H9 (cell line): Measurements from ENCODE around the gene CYSTM1. TPM values are rescaled to one million over a fixed set of nuclear protein-coding genes. Genes with fewer than 3 reads are reported as not detected.

ENCODE experiments used
- DNase-seq: peaks from one replicate; pipeline ENCODE4 v3.0.0-alpha.2; 2017
- H2AFZ ChIP-seq: one replicate; pipeline ENCODE4 v1.6.1; 2013; ENCODE audit warnings: mild to moderate bottlenecking, low read length, control low read depth, moderate library complexity
- H2AK5ac ChIP-seq: 2 replicates; pipeline ENCODE4 v1.6.1; 2013; ENCODE audit warnings: low read length, control low read depth, mixed read lengths; ENCODE audit not compliant: insufficient read length
- H2BK120ac ChIP-seq: one replicate; pipeline ENCODE4 v1.6.1; 2013; ENCODE audit warnings: low read depth, mild to moderate bottlenecking, low read length, control low read depth, inconsistent platforms; ENCODE audit not compliant: poor library complexity, severe bottlenecking
- H2BK12ac ChIP-seq: 2 replicates; pipeline ENCODE4 v1.6.1; 2013; ENCODE audit warnings: low read length, control low read depth, mixed read lengths, low read depth; ENCODE audit not compliant: insufficient read length
- H2BK15ac ChIP-seq: 2 replicates; pipeline ENCODE4 v1.6.1; 2013; ENCODE audit warnings: low read depth, low read length, control low read depth
- H2BK20ac ChIP-seq: one replicate; pipeline ENCODE4 v1.6.1; 2013; ENCODE audit warnings: low read depth, mild to moderate bottlenecking, low read length, control low read depth, inconsistent platforms; ENCODE audit not compliant: poor library complexity, severe bottlenecking
- H2BK5ac ChIP-seq: 2 replicates; pipeline ENCODE4 v1.6.1; 2013; ENCODE audit warnings: low read length, control low read depth, mixed read lengths; ENCODE audit not compliant: insufficient read length
- H3K14ac ChIP-seq: 2 replicates; pipeline ENCODE4 v1.6.1; 2013; ENCODE audit warnings: low read length, control low read depth; ENCODE audit not compliant: insufficient read depth
- H3K18ac ChIP-seq: 2 replicates; pipeline ENCODE4 v1.6.1; 2013; ENCODE audit warnings: low read depth, mild to moderate bottlenecking, mixed read lengths, low read length, control low read depth; ENCODE audit not compliant: insufficient read length
- H3K23ac ChIP-seq: 2 replicates; pipeline ENCODE4 v1.6.1; 2013; ENCODE audit warnings: low read length, control low read depth, mixed read lengths, low read depth; ENCODE audit not compliant: insufficient read length
- H3K23me2 ChIP-seq: 2 replicates; pipeline ENCODE4 v1.6.1; 2013; ENCODE audit warnings: low read depth, mild to moderate bottlenecking, mixed read lengths, low read length, control low read depth; ENCODE audit not compliant: insufficient read length, poor library complexity, severe bottlenecking
- H3K27ac ChIP-seq: 2 replicates; pipeline ENCODE4 v1.5.1; 2013; ENCODE audit warnings: low read length, control low read depth, mixed read lengths, low read depth; ENCODE audit not compliant: insufficient read length
- H3K27me3 ChIP-seq: 2 replicates; pipeline ENCODE4 v1.6.1; 2013; ENCODE audit warnings: low read length, control low read depth, inconsistent platforms; ENCODE audit not compliant: insufficient read depth
- H3K4ac ChIP-seq: 2 replicates; pipeline ENCODE4 v1.6.1; 2013; ENCODE audit warnings: low read depth, mild to moderate bottlenecking, control low read depth, inconsistent platforms, low read length, moderate library complexity
- H3K4me1 ChIP-seq: 2 replicates; pipeline ENCODE4 v1.6.1; 2013; ENCODE audit warnings: low read length, control low read depth, inconsistent platforms; ENCODE audit not compliant: insufficient read depth
- H3K4me2 ChIP-seq: 2 replicates; pipeline ENCODE4 v1.6.1; 2013; ENCODE audit warnings: low read length, control low read depth, mixed read lengths; ENCODE audit not compliant: insufficient read length, insufficient read depth
- H3K56ac ChIP-seq: 2 replicates; pipeline ENCODE4 v1.6.1; 2013; ENCODE audit warnings: low read depth, mild to moderate bottlenecking, mixed read lengths, low read length, control low read depth; ENCODE audit not compliant: insufficient read length
- H3K79me1 ChIP-seq: 2 replicates; pipeline ENCODE4 v1.6.1; 2013; ENCODE audit warnings: low read depth, mild to moderate bottlenecking, moderate library complexity, low read length, control low read depth, inconsistent platforms; ENCODE audit not compliant: insufficient read depth, poor library complexity, severe bottlenecking
- H3K79me2 ChIP-seq: 2 replicates; pipeline ENCODE4 v1.6.1; 2013; ENCODE audit warnings: low read length, control low read depth, inconsistent platforms; ENCODE audit not compliant: insufficient read depth
- H3K9ac ChIP-seq: 2 replicates; pipeline ENCODE4 v1.6.1; 2013; ENCODE audit warnings: low read length, control low read depth, mixed read lengths; ENCODE audit not compliant: insufficient read length; ENCODE audit errors: extremely low read depth
- H3K9me3 ChIP-seq: one replicate; pipeline ENCODE4 v1.6.1; 2013; ENCODE audit warnings: low read depth, low read length, inconsistent platforms; ENCODE audit not compliant: control insufficient read depth
- H3T11ph ChIP-seq: one replicate; pipeline ENCODE4 v1.6.1; 2013; ENCODE audit warnings: mild to moderate bottlenecking, low read length, control low read depth, inconsistent platforms
- H4K20me1 ChIP-seq: one replicate; pipeline ENCODE4 v1.6.1; 2013; ENCODE audit not compliant: control insufficient read depth, insufficient read length, insufficient read depth
- H4K5ac ChIP-seq: 2 replicates; pipeline ENCODE4 v1.6.1; 2013; ENCODE audit warnings: low read depth, mild to moderate bottlenecking, mixed read lengths, low read length, control low read depth; ENCODE audit not compliant: insufficient read length
- H4K8ac ChIP-seq: replicated peaks from 2 replicates; pipeline ENCODE4 v1.6.1; 2013; ENCODE audit warnings: low read length, control low read depth, mixed read lengths, low read depth; ENCODE audit not compliant: insufficient read length
- H4K91ac ChIP-seq: 2 replicates; pipeline ENCODE4 v1.6.1; 2013; ENCODE audit warnings: low read depth, mild to moderate bottlenecking, moderate library complexity, mixed read lengths, low read length, control low read depth; ENCODE audit not compliant: insufficient read length
- H3K27ac Mint-ChIP-seq, 3 experiments: 2 replicates in 2 of 3; 3 replicates in 1 of 3; pipeline ENCODE4 v1.8.0; 2020 to 2021; ENCODE audit warnings: mixed read lengths in 3 of 3, mild to moderate bottlenecking in 1 of 3, moderate library complexity in 1 of 3
- H3K27me3 Mint-ChIP-seq: 2 replicates; pipeline ENCODE4 v1.8.0; 2021; ENCODE audit warnings: low read depth, mild to moderate bottlenecking, moderate library complexity, mixed read lengths
- H3K36me3 Mint-ChIP-seq, 3 experiments: 2 replicates in 2 of 3; 3 replicates in 1 of 3; pipeline ENCODE4 v1.8.0; 2020 to 2021; ENCODE audit warnings: low read depth in 3 of 3, mixed read lengths in 3 of 3; ENCODE audit not compliant: insufficient read depth in 1 of 3
- H3K4me1 Mint-ChIP-seq, 2 experiments: 2 replicates each; pipeline ENCODE4 v1.8.0; 2020; ENCODE audit warnings: mixed read lengths in 2 of 2
- H3K4me3 Mint-ChIP-seq, 2 experiments: 2 replicates in 1 of 2; 3 replicates in 1 of 2; pipeline ENCODE4 v1.8.0; 2020 to 2021; ENCODE audit warnings: mild to moderate bottlenecking in 2 of 2, mixed read lengths in 2 of 2, moderate library complexity in 1 of 2
- H3K9me3 Mint-ChIP-seq, 2 experiments: 2 replicates in 1 of 2; 3 replicates in 1 of 2; pipeline ENCODE4 v1.8.0; 2020; ENCODE audit warnings: mild to moderate bottlenecking in 2 of 2, mixed read lengths in 2 of 2, moderate library complexity in 1 of 2
- WGBS: extraction: QIAGEN DNeasy Blood & Tissue Kit; methylation state at CpG from one replicate; pipeline ENCODE4 v1.1.7; 2013; ENCODE audit warnings: missing lambda C conversion rate, low lambda C conversion rate, mixed read lengths; ENCODE audit not compliant: insufficient read length; ENCODE audit errors: extremely low coverage; 5-methylcytosine and 5-hydroxymethylcytosine counted together
- total RNA-seq: library from RNA; stranded (reverse); gene quantifications from 2 replicates; pipeline ENCODE4 v1.2.1, GENCODE V29; 2021
- TF ChIP-seq, protein P1 (sequence below): fragments of 200-600 bp; sonication (generic); conservative IDR thresholded peaks from 3 replicates; pipeline ENCODE4 v1.8.0; 2021; ENCODE audit warnings: antibody characterized with exemption, mild to moderate bottlenecking

Gene CYSTM1
- total RNA-seq, 1 experiment from 2014 or later, result 20.6 TPM

DNA sequence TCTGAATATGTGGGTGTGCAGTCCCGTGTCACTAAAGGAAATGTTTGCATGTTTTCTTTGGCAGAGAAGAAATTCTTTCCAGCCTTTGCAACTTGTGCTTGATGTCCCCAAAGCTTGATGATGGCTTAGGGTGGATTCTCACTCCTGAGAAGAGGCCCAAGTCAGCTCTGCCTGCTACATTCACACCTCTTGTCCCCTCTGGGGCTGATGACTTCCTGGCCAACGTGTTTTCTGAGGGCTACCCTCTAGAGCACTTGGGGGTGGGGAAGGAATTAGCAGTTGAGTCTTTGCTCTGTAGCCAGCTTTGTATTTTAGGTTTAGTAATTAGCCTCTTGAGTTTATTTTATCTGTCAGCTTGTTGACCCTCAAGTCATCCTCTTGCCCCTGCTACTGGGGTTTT, 19.7 kb downstream of the CYSTM1 start:
- Histone ChIP-seq H4K8ac (no peak overlapping the region), H3K27me3 (no peaks in the 10 kb centered on the region), H3K23me2 (no peaks in the 10 kb centered on the region), H3K23ac (no peak overlapping the region), H3K79me1 (peaks cover 2% of the 10 kb centered on the region), H3K27ac (no peak overlapping the region), H3K4me2 (no peak overlapping the region), H3K9ac (no peak overlapping the region), H3K14ac (no peak overlapping the region), H3K18ac (no peak overlapping the region), H2BK5ac (no peak overlapping the region), H4K91ac (no peak overlapping the region), H2BK20ac (no peak overlapping the region), H3T11ph (no peak overlapping the region), H2AK5ac (no peak overlapping the region), H4K5ac (no peak overlapping the region), H2BK120ac (no peak overlapping the region), H3K56ac (no peak overlapping the region), H2BK12ac (no peak overlapping the region), H3K79me2 (no peaks in the 10 kb centered on the region), H3K4me1 (peaks cover 14% of the 10 kb centered on the region; the same call in 1 of the 2 replicates), H2BK15ac (no peak overlapping the region), H4K20me1 (no peaks in the 10 kb centered on the region), H3K9me3 (no peaks in the 10 kb centered on the region), H3K4ac (no peak overlapping the region), H2AFZ (no peak overlapping the region)
- no peak overlapping the region for H3K27ac Mint-ChIP-seq
- H3K9me3 Mint-ChIP-seq, result no peaks in the 10 kb centered on the region
- TF ChIP-seq, protein P1, sequence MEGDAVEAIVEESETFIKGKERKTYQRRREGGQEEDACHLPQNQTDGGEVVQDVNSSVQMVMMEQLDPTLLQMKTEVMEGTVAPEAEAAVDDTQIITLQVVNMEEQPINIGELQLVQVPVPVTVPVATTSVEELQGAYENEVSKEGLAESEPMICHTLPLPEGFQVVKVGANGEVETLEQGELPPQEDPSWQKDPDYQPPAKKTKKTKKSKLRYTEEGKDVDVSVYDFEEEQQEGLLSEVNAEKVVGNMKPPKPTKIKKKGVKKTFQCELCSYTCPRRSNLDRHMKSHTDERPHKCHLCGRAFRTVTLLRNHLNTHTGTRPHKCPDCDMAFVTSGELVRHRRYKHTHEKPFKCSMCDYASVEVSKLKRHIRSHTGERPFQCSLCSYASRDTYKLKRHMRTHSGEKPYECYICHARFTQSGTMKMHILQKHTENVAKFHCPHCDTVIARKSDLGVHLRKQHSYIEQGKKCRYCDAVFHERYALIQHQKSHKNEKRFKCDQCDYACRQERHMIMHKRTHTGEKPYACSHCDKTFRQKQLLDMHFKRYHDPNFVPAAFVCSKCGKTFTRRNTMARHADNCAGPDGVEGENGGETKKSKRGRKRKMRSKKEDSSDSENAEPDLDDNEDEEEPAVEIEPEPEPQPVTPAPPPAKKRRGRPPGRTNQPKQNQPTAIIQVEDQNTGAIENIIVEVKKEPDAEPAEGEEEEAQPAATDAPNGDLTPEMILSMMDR, result no peak
- no peak overlapping the region for H3K4me3 Mint-ChIP-seq
- DNase-seq, result no peak
- no peaks in the 10 kb centered on the region for H3K27me3 Mint-ChIP-seq
- whole genome bisulfite sequencing, result no CpG with 5 or more reads among the region's 2 CpGs
- peaks cover 24 to 26% of the 10 kb centered on the region in 2 experiments for H3K4me1 Mint-ChIP-seq
- peaks cover 0 to 5% (median 0%) of the 10 kb centered on the region in 3 experiments; a peak in 2 of 7 replicates for H3K36me3 Mint-ChIP-seq
